Stimulated activated CD8-positive, alpha-beta memory T cell treated with anti-CD3 and anti-CD28 coated beads, Interleukin-7, amount 100 ng/mL, for 4 hours (primary cell): ENCODE data around the gene NR2E1.

ENCODE experiments used
- DNase-seq, 2 donors: peaks; one replicate each; pipeline ENCODE4 v3.0.0-alpha.2; 2020; ENCODE audit warnings: low read depth in 2 of 2

The NR2E1 gene

GRCh38 chr6:108165714-108166663, at the start of gene NR2E1:
Gene NR2E1 (plus strand): TSS chr6:108166022. CDS start chr6:108166766, 744 bp downstream.
- no peak for DNase-seq

- no peak for DNase-seq
Measured at GRCh38 chr6:108116546-108117426, 49.0 kb upstream of the NR2E1 start.

DNA sequence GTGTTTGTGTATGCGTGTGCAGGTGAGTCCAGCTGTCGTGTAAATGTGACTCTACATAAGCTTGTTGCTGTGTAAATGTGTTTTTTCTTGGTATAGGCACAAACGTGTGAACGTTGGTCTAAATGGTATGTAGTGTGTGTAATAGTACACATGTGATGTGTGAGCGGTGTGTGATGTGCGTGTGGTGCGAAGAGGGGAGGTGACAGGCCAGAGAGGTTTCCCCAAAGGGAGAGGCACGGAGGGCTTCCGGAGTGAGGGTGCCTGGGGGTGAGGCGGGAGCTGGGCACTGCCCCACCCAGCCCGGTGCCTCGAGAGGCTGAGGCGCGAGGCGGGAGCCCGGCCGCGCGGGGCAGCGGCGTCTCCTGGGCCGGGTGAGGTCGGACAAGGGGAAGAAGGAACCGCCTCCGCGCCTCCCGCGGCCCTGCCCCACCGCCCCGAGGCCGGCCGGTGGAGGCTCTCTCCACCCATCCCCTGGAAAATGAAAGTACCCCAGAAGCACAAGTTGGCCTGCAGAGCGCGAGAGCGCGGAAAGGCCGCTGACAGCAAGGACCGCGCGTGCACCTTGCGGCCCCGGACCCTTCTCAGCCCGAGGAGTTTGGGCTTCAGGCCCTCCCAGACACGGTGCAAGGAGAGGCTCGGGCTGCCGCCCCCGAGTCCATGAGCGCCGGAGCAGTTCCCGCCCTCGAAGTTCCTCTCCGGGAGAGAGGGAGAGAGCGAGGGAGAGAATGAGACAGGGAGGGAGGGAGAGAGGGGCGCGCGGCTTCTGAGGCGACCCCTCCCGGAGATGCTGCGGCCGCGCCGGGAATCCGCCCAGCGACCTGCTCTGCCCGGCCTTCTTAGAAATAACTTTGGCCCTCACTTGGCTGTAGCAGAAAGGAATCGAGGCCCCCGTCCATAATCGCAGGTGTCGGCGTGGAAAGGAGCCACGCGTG, 48.1 kb upstream of the NR2E1 start:
- no peak for DNase-seq

GRCh38 chr6:108118359-108118724, 47.5 kb upstream of the NR2E1 start:
- DNase-seq, result no peak

DNA sequence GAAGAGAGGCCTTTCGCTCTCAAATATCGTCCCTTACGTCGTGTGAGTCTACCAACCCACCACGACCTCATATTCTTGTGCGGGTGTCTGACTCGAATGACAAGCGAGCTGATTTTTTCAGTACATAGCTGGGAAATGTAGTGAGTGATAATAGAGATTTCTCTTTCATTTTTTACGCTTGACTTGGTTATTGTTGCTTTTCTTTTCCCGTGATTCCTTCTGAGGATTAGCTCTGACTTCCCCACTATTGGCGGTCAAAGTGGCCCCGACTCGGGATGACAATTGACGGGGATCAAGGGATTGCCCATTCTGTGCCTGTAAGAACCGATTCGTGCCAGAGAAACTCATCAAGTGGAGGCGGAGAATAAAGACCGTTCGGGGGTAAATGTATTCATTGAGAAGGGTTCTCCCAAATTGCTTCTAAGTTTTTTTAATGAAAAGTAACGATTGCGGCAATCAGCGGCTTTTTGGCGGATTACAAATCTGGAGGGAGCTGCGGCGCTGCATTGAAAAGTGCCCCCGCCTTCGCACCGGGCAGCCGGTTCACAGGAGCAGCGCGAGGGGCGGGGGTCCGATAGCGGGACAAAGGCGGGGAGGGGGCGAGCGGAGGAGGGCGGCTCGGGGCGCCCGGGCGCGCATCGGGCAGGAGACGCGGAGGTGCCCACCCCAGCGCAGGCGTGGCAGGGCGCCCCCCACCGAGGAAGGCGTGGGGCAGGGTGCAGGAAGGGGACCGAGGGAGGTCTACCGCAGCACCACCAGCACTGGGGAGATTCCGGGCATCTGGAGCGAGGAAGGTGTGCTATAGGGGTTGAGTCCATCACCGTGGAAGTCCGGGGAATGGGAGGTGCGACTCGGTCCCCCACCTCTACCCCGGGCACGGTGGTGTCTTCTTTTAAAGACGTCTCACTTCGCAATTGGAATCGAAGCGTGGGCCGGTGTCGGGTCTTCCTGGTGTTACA, 46.7 kb upstream of the NR2E1 start:
- DNase-seq, result no peak

GRCh38 chr6:108119769-108120141, 46.1 kb upstream of the NR2E1 start:
- DNase-seq, result no peak

- no peak for DNase-seq
Measured at GRCh38 chr6:108120311-108120710, 45.5 kb upstream of the NR2E1 start.

DNA sequence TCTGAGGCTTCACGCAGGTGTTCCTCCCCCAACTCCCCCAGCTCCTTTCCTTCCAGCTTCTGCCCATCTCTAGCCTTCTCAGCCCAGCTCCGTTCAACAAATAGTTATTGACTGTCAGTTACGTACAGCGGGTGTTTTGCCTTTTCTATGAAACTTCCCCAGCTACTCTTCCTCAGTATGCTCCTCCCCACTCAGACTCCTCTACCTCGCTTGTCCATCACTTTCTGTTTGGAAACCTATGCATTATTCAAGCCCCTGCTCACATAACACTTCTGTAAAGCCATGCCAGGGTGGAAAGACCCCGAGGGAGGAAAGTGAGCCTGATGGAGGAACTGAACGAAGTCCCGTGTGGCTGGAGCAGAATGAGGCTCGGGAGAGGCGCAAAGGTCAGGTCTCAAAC, 44.2 kb upstream of the NR2E1 start:
- no peak for DNase-seq

DNA sequence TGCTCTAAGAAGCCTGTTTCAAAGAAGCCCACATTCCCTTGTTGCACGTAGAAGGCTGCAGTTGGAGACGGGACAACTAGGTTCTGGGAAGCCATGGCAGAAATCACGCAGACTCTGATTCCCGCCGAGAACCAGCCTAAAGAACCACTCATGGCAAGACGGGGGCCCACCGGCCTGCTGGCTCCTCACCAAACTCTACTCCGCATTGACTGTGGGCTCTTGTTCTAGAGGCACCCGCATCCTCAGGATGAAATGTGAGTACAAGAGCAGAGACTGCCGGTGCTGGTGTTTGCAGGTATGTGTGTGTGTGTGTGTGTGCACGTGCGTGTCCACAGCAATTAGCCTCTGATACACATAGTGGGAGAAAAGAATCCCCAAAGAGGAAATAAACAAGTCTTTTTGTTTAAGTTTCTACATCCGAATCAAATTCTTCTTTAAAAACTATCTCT, 42.3 kb upstream of the NR2E1 start:
- no peak for DNase-seq

DNA sequence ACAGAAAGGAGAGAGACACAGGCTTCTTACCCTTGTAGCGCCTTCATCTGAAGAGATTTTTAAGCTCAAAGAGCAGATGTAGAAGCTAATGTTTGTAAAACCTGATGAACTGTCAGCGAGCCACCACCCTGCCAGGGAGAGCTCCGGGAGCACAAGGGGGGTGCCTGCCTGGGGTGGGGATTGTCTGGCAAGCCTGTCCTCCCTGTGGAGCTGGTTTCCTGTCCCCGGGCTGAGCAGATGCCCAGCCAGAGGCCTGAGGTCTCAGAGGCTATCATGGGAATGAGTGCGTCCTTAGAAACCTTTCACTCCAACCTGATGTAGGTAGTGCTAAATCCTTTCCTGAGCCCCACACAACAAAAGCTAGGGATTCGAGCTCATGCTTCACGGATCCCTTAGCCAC, 41.9 kb upstream of the NR2E1 start:
- DNase-seq, result no peak

- no peak for DNase-seq
Measured at GRCh38 chr6:108127056-108127455, 38.8 kb upstream of the NR2E1 start.

DNA sequence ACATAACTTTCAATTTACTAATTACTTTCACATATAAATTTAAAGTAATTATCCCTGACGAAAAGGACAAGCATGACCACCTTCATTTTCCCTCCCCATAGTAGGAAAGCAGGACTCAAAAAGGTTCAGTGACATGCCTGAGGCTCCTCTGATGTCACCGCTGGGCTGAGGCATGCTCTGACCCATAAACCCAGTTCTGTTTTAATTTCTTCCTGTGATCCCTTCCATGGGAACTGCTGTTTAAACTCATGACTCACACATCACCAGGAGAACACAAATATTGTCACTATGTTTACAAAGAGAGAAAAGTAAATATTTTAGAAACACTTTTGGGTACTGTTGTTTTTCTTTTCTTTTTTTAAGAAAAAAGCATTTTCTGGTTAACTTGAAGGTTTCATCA, 38.0 kb upstream of the NR2E1 start:
- DNase-seq, result no peak

DNA sequence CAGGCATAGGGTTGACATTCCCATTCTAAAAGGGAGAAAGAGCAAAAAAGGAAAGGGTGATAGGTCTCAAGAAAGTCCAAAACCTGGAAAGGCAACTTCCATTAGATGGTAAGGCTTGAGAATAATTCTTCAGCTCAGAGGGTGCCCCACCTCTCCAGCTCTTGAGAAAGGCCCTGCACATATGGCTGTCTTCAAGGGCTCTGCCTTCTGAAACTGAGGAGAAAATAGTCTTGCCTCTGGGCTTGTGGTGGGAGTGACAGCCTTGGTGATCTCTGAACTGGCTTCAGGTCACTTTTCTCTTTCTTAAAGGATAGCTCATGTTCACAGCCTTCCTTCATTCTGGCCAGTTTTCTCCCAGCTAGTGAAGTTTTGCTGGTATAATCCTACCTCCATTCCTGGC, 35.6 kb upstream of the NR2E1 start:
- no peak for DNase-seq

DNA sequence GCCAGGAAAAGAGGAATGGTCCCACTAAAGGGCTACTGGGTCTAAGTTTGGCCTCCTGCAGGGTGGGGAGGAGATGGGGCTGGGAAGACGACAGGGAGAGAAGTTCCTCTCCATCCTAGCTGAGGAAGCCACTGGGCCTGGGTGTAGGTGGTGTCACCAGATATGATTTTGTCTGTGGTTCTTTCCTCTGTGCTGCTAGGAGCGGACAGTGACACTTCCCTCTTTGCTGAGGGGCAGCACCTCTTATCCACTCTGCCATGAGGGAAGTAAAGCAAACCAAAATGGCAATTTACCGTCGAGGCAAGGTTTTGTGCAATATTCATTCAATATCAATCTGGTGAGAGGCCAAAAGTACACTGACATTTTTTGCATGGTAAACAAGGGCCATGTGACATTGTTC, 33.0 kb upstream of the NR2E1 start:
- no peak for DNase-seq

DNA sequence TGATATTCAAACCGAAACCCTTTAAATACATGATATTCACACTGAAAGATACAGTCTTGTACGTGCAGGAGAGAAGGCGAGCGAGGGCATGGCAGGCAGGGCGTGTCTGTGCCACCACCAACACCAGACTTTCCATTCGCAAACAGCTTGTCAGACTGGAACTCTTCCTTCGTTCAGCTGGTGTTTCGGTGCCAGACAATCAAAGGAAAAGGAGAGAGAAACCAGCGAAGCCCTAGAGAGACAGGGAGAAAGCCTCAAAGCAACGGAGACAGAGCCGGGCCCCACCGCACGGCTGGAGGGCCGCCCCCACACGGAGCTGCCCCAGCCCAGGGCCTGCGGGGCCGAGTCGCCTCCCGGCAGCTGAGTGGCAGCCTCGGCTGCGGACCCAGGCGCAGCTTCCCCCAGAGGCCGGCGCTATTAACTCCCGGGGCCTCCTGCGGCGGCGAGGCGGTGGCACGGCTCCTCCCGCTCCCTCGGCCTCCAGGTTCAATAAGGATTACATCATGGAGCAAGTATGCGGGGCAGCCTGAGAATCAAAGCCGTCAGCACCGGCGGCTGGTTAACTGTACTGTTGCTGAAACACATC, 32.1 kb upstream of the NR2E1 start:
- no peak for DNase-seq

- DNase-seq, result no peak
Measured at GRCh38 chr6:108134213-108134970, 31.4 kb upstream of the NR2E1 start.

DNA sequence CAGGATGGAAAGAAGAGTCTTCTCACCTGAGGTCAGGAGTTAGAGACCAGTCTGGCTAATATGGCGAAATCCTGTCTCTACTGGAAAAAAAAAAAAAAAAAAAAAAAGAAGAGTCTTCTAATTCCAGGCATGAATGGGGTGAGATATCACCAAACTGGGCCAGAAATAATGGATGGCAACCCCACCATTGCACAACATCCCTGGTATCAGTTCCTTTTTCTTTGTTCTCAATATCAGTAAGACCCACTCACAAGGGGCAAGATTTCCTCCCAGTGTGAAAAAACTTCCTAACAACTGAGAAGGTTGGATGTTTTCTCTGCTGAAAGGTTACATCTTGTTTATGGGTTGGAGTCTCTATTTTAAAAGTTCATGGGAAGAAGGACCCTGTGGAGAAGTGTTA, 23.6 kb upstream of the NR2E1 start:
- no peak for DNase-seq

DNA sequence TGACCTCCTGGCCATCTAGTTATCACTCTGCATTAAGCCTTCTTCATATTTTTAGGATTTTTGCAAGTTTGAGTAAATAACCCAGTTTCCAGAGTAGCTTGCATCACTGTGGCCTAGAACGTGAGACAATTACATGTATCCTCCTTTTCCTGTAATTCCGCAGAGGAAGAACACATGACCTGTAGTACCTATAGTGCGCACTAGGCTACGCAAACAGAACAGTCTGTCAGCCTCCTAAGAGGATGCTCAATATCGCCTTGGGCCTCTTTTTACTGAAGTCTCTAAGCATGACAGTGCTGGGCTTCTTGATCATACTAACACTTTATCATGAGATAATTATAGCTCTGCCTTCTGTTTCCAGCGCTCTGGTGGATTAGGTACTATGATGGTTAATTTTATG, 20.2 kb upstream of the NR2E1 start:
- no peak for DNase-seq

DNA sequence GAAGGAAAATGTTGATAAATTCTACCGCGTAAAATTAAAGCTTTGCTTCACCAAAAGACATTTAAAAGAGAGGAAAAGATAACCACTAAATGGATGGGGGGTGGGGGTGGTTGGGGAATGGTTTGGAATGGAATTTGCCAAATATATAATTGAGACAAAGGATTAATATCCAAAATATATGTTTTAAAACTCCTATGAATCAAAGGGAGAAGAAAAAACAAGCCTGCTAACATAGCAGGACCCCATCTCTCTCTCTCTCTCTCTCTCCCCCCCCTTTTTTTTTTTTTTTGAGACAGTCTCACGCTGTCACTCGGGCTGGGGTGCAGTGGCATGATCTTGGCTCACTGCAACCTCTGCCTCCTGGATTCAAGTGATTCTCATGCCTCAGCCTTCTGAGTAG, 13.4 kb upstream of the NR2E1 start:
- no peak for DNase-seq
